ENCODE results near the gene KCNG2. TPM values are rescaled to one million over a fixed set of nuclear protein-coding genes. Genes with fewer than 3 reads are reported as not detected.

Gene KCNG2
- total RNA-seq, 1 experiment from 2014 or later = not detected

- ChIA-PET POLR2A (no interaction called here), RAD21 (ENCODE audit: low non-redundant PET in 1 of 2, low total read pairs in 2 of 2, uncharacterized antibody in 2 of 2, unreplicated experiment in 2 of 2) (no interaction called here), CTCF (no interaction called here)
- Histone ChIP-seq H2AFZ (ENCODE audit: low read depth, low read length, poor library complexity, severe bottlenecking) (no peak overlapping the region), H3K27ac (ENCODE audit: low read depth, low read length) (no peak overlapping the region), H3K4me2 (ENCODE audit: low read length) (no peak overlapping the region), H3K9me3 (ENCODE audit: control insufficient read depth in 1 of 2, insufficient read depth in 1 of 2, low read depth in 1 of 2, low read length in 2 of 2) (no peaks in the 10 kb centered on the region), H3K9me2 (ENCODE audit: insufficient read depth) (no peaks in the 10 kb centered on the region), H3K79me2 (ENCODE audit: insufficient read depth, low read length) (no peaks in the 10 kb centered on the region), H3K27me3 (ENCODE audit: insufficient read depth, low read length) (peaks cover 6% of the 10 kb centered on the region; the same call in 1 of the 2 replicates), H3K9ac (ENCODE audit: low read length) (no peak overlapping the region), H3K4me1 (ENCODE audit: control insufficient read depth in 1 of 2, insufficient read depth in 2 of 2, low read length in 2 of 2) (no peaks in the 10 kb centered on the region), H3K36me3 (ENCODE audit: control insufficient read depth in 1 of 2, insufficient read depth in 2 of 2, low read length in 2 of 2) (no peaks in the 10 kb centered on the region), H4K20me1 (ENCODE audit: insufficient read depth) (no peaks in the 10 kb centered on the region), H3K4me3 (replicated peaks in 1 of 2; ENCODE audit: low read depth in 1 of 2, low read length in 2 of 2) (no peak overlapping the region)
- intact Hi-C loops (cut with micrococcal nuclease) = no loop called here
- no peak for TF ChIP-seq ZNF274 (IDR thresholded peaks at IDR 0.05; ENCODE audit: low read depth, low read length)
- TF ChIP-seq, protein P1, sequence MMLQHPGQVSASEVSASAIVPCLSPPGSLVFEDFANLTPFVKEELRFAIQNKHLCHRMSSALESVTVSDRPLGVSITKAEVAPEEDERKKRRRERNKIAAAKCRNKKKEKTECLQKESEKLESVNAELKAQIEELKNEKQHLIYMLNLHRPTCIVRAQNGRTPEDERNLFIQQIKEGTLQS (IDR thresholded peaks at IDR 0.05) = no peak
- TF ChIP-seq, protein P2, sequence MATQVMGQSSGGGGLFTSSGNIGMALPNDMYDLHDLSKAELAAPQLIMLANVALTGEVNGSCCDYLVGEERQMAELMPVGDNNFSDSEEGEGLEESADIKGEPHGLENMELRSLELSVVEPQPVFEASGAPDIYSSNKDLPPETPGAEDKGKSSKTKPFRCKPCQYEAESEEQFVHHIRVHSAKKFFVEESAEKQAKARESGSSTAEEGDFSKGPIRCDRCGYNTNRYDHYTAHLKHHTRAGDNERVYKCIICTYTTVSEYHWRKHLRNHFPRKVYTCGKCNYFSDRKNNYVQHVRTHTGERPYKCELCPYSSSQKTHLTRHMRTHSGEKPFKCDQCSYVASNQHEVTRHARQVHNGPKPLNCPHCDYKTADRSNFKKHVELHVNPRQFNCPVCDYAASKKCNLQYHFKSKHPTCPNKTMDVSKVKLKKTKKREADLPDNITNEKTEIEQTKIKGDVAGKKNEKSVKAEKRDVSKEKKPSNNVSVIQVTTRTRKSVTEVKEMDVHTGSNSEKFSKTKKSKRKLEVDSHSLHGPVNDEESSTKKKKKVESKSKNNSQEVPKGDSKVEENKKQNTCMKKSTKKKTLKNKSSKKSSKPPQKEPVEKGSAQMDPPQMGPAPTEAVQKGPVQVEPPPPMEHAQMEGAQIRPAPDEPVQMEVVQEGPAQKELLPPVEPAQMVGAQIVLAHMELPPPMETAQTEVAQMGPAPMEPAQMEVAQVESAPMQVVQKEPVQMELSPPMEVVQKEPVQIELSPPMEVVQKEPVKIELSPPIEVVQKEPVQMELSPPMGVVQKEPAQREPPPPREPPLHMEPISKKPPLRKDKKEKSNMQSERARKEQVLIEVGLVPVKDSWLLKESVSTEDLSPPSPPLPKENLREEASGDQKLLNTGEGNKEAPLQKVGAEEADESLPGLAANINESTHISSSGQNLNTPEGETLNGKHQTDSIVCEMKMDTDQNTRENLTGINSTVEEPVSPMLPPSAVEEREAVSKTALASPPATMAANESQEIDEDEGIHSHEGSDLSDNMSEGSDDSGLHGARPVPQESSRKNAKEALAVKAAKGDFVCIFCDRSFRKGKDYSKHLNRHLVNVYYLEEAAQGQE (IDR thresholded peaks at IDR 0.05; ENCODE audit: low read depth) = no peak
- no peak for TF ChIP-seq SIN3A (IDR thresholded peaks at IDR 0.05; ENCODE audit: low read depth)
- TF ChIP-seq POLR2AphosphoS5 (IDR thresholded peaks at IDR 0.05; ENCODE audit: low read depth, low read length) = no peak
- TF ChIP-seq SP1 (IDR thresholded peaks at IDR 0.05; ENCODE audit: low read depth) = no peak
- no peak for TF ChIP-seq FOSL1 (IDR thresholded peaks at IDR 0.05; ENCODE audit: low read depth)
- TF ChIP-seq, protein P3, sequence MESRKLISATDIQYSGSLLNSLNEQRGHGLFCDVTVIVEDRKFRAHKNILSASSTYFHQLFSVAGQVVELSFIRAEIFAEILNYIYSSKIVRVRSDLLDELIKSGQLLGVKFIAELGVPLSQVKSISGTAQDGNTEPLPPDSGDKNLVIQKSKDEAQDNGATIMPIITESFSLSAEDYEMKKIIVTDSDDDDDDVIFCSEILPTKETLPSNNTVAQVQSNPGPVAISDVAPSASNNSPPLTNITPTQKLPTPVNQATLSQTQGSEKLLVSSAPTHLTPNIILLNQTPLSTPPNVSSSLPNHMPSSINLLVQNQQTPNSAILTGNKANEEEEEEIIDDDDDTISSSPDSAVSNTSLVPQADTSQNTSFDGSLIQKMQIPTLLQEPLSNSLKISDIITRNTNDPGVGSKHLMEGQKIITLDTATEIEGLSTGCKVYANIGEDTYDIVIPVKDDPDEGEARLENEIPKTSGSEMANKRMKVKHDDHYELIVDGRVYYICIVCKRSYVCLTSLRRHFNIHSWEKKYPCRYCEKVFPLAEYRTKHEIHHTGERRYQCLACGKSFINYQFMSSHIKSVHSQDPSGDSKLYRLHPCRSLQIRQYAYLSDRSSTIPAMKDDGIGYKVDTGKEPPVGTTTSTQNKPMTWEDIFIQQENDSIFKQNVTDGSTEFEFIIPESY (IDR thresholded peaks at IDR 0.05; ENCODE audit: extremely low read depth, insufficient replicate concordance, low read length) = no peak
- no peak for TF ChIP-seq ELF1 (IDR thresholded peaks at IDR 0.05; ENCODE audit: borderline replicate concordance, low read depth)
- no peak for TF ChIP-seq TCF7L2 (IDR thresholded peaks at IDR 0.05; ENCODE audit: borderline replicate concordance, extremely low read depth, insufficient read depth, insufficient read length)
- TF ChIP-seq POLR2A (IDR thresholded peaks at IDR 0.05; ENCODE audit: borderline replicate concordance, extremely low read depth, insufficient read depth, insufficient read length) = no peak
- TF ChIP-seq EGR1 (IDR thresholded peaks at IDR 0.05; ENCODE audit: low read depth) = no peak
- no peak for TF ChIP-seq EZH2 (IDR thresholded peaks at IDR 0.05)
- TF ChIP-seq RAD21 (IDR thresholded peaks at IDR 0.05; ENCODE audit: low read depth) = no peak
- no peak for TF ChIP-seq YY1 (IDR thresholded peaks at IDR 0.05; ENCODE audit: extremely low read depth, insufficient replicate concordance, low read depth, low read length)
- TF ChIP-seq CBX3 (IDR thresholded peaks at IDR 0.05; ENCODE audit: low read depth) = no peak
- no peak for TF ChIP-seq EZH2phosphoT487 (IDR thresholded peaks at IDR 0.05; ENCODE audit: borderline replicate concordance)
- DNase-seq (ENCODE audit: low read depth, low spot score) (no peak), ATAC-seq (no peak)
- BruUV-seq (replicated peaks) = no TSS peak
Observed at GRCh38 chr18:79770826-79771225, 26.9 kb upstream of the KCNG2 start.

Data from HCT116 (cell line).